Aortic smooth muscle cell (primary cell): Measurements from ENCODE around the gene COMMD6. TPM values are rescaled to one million over a fixed set of nuclear protein-coding genes. Genes with fewer than 3 reads are reported as not detected.

Experiments used
- total RNA-seq: library from RNA; depleted of rRNA; stranded (reverse); fragments of >200 nt; gene quantifications from 2 replicates; pipeline ENCODE4 v1.2.3, GENCODE V29; 2014

The COMMD6 gene
- total RNA-seq: 39.8 and 58.1 TPM in 2 replicates

GRCh38 chr13:75537401-75538365 lies at the start of gene COMMD6:
TSS of gene COMMD6 (minus strand) at chr13:75537841. CDS start at chr13:75537805, 36 bp downstream.

GRCh38 chr13:75549262-75550158 lies 11.9 kb upstream of the COMMD6 start, which contains the start of gene UCHL3:
TSS of gene UCHL3 (plus strand) at chr13:75549791. CDS start at chr13:75549821, 30 bp downstream.

GRCh38 chr13:75482070-75482819 lies 55.4 kb downstream of the COMMD6 start, which contains the start of gene TBC1D4:
TSS of gene TBC1D4 (minus strand) at chr13:75482169. CDS start at chr13:75481767, 402 bp downstream.

Other genes starting within 250 kb of the COMMD6 start
- gene TBC1D4, start 55.7 kb downstream of the COMMD6 start, total RNA-seq: 4.0 and 7.0 TPM in 2 replicates
- gene UCHL3, start 11.9 kb upstream of the COMMD6 start, total RNA-seq: 17.4 and 18.6 TPM in 2 replicates
- gene LMO7, start 98.5 kb upstream of the COMMD6 start, total RNA-seq: 578 and 651 TPM in 2 replicates